ENCODE measurements around the gene RAB12.

The RAB12 gene

DNA sequence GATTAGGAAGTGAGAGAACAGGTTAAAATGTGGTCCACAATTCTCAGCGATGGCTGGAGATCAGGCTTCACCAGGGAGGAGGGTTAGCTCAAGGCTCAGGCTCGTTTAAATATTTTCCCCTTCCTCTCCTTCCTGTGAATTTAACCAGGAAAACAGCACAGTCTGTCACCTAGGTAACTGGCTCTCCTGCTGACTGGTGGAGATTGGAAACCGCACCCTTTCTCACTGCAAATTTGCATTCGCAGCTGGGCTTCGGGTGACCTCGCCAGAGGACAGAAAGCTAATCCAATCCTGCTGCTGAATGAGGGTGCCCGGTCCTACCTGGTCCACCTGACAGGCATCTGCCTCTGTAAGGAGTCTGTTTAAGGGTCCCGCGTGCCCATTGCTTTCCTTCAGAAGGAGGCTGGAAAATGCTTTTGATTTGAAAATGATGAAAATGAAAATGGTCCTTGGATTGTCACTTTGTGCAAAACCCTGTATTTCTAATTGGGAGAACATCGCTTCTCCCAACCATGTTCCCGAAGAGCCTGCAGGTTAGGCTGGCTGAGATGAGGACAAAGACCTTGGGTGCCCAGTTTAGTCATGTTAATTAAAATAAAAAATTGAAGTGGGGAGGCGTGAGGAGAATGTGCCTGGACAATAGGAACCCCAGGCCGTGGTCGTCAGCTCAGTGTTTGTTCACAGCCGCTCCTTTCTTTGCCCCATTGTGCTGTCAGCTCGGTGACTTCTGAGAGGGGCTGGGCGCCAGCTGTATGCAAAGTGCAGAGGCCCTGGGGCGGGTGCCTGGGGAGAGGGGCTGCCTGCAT lies 52.7 kb downstream of the RAB12 start:
- Histone ChIP-seq H3K4me3 (ENCODE audit: extremely low read depth, insufficient read depth, low read length, poor library complexity, severe bottlenecking) (no peak overlapping the region), H3K4me1 (ENCODE audit: control insufficient read depth, insufficient read depth, low read length, poor library complexity, severe bottlenecking) (peaks cover 5% of the 10 kb centered on the region), H3K9me3 (ENCODE audit: control insufficient read depth, low read length) (no peaks in the 10 kb centered on the region), H3K36me3 (ENCODE audit: control insufficient read depth, insufficient read depth, low read length) (no peaks in the 10 kb centered on the region), H3K27ac (ENCODE audit: low read depth, low read length, severe bottlenecking) (peak overlapping the region; percentile 51)
- WGBS, 2 experiments (ENCODE audit: insufficient coverage in 2 of 2), result 7 to 10% methylated on average over 14 to 16 of the region's 18 CpGs

DNA sequence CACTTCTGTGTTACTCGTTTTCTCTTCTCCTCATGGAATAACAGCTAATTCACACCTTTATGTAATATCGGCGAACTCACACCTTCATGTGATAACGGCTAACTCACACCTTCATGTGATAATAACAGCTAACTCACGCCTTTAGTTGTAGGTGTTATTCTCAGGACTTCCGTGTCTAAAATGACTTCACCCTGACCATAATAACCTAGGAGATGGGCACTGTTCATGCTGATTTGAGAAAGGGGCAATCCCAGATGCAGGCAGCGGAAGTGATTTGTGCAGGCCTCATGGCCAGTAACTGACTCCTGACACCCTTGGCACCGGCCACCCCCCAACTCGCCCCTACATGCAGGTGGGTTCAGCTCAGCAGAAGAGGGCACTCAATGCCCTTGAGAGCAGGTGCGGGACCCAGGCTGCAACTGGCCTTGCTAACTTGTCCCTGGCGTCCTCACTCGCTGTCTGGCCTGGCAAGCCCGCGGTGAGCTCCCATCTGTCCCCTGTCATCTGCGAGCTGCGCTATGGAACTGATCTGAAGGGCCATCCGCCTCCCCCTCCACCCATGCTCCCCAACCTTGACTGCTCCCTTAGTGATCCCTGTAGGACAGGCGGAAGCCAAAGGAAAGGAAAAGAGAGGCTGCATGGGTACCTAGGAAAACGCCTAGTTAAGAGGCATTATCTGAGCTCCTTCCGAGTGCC lies 53.5 kb downstream of the RAB12 start:
- WGBS, 2 experiments (ENCODE audit: insufficient coverage in 2 of 2), result 47 to 63% methylated on average over 13 of the region's 20 CpGs
- H3K9me3 ChIP-seq (ENCODE audit: control insufficient read depth, low read length), result no peaks in the 10 kb centered on the region
- H3K27ac ChIP-seq (ENCODE audit: low read depth, low read length, severe bottlenecking), result no peak overlapping the region
- H3K4me1 ChIP-seq (ENCODE audit: control insufficient read depth, insufficient read depth, low read length, poor library complexity, severe bottlenecking), result peaks cover 5% of the 10 kb centered on the region
- H3K36me3 ChIP-seq (ENCODE audit: control insufficient read depth, insufficient read depth, low read length), result no peaks in the 10 kb centered on the region
- no peak overlapping the region for H3K4me3 ChIP-seq (ENCODE audit: extremely low read depth, insufficient read depth, low read length, poor library complexity, severe bottlenecking)

DNA sequence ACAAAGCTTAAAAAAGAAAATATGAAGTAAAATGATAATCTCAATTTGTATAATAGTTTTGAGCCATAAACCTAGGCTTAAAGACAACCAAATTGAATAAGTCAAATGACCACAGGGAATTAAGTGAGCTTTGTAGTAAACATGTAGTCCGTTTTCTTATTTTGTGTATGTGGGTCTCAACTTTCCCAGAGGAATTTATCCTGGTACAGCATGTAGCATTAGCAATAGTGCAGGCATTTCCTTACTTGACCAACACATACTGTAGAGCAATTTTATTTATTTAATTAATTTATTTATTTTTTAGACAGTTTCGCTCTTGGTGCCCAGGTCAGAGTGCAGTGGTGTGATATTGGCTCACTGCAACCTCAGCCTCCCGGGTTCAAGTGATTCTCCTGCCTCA lies 58.6 kb downstream of the RAB12 start:
- 96 to 100% methylated on average over 1 to 2 of the region's 3 CpGs for WGBS, 2 experiments (ENCODE audit: insufficient coverage in 2 of 2)
- no peak overlapping the region for H3K4me3 ChIP-seq (ENCODE audit: extremely low read depth, insufficient read depth, low read length, poor library complexity, severe bottlenecking)
- H3K36me3 ChIP-seq (ENCODE audit: control insufficient read depth, insufficient read depth, low read length), result no peaks in the 10 kb centered on the region
- no peaks in the 10 kb centered on the region for H3K9me3 ChIP-seq (ENCODE audit: control insufficient read depth, low read length)
- H3K27ac ChIP-seq (ENCODE audit: low read depth, low read length, severe bottlenecking), result no peak overlapping the region
- no peaks in the 10 kb centered on the region for H3K4me1 ChIP-seq (ENCODE audit: control insufficient read depth, insufficient read depth, low read length, poor library complexity, severe bottlenecking)

DNA sequence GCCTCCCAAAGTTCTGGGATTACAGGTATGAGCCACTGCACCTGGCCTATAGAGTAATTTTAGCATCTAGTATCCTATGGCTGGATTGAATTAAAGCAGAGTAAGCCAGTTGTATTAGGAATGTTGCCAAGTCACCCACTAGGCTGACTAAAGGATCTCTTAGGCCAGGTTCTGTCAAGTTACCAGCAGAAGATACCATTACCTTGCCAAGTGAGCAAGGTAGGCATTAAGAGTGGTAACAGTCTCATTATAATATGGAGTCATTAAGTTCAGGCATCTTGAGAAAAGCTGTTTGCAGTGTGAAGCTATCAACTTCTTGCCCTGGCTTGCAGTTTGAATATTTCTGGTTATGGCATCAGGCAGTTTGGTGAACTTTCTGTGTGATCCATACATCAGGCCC lies 59.1 kb downstream of the RAB12 start:
- no peak overlapping the region for H3K27ac ChIP-seq (ENCODE audit: low read depth, low read length, severe bottlenecking)
- no peaks in the 10 kb centered on the region for H3K4me1 ChIP-seq (ENCODE audit: control insufficient read depth, insufficient read depth, low read length, poor library complexity, severe bottlenecking)
- no peak overlapping the region for H3K4me3 ChIP-seq (ENCODE audit: extremely low read depth, insufficient read depth, low read length, poor library complexity, severe bottlenecking)
- no peaks in the 10 kb centered on the region for H3K36me3 ChIP-seq (ENCODE audit: control insufficient read depth, insufficient read depth, low read length)
- H3K9me3 ChIP-seq (ENCODE audit: control insufficient read depth, low read length), result no peaks in the 10 kb centered on the region

DNA sequence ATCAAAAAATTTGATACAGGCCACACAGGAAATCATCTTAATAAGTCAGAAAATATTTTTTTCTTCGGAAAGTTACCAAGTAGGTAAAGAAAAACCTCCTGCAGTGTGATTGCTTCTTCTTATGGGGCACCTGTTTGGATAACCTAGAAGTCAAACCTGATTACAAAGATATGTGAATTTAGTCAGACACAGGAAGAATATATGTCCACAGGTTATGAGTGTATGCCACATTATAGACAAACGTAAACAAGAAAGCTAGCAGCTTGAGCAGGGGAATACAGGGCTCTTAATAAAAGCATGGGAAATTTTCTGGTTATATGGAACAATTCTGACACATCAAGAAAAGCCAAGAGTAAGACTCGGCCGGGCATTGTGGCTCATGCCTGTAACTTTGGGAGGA lies 60.3 kb downstream of the RAB12 start:
- H3K36me3 ChIP-seq (ENCODE audit: control insufficient read depth, insufficient read depth, low read length), result no peaks in the 10 kb centered on the region
- peaks cover 4% of the 10 kb centered on the region for H3K9me3 ChIP-seq (ENCODE audit: control insufficient read depth, low read length)
- H3K27ac ChIP-seq (ENCODE audit: low read depth, low read length, severe bottlenecking), result no peak overlapping the region
- no peaks in the 10 kb centered on the region for H3K4me1 ChIP-seq (ENCODE audit: control insufficient read depth, insufficient read depth, low read length, poor library complexity, severe bottlenecking)
- no peak overlapping the region for H3K4me3 ChIP-seq (ENCODE audit: extremely low read depth, insufficient read depth, low read length, poor library complexity, severe bottlenecking)
- WGBS, 2 experiments (ENCODE audit: insufficient coverage in 2 of 2), result 80 to 98% methylated on average over 3 of the region's 4 CpGs

DNA sequence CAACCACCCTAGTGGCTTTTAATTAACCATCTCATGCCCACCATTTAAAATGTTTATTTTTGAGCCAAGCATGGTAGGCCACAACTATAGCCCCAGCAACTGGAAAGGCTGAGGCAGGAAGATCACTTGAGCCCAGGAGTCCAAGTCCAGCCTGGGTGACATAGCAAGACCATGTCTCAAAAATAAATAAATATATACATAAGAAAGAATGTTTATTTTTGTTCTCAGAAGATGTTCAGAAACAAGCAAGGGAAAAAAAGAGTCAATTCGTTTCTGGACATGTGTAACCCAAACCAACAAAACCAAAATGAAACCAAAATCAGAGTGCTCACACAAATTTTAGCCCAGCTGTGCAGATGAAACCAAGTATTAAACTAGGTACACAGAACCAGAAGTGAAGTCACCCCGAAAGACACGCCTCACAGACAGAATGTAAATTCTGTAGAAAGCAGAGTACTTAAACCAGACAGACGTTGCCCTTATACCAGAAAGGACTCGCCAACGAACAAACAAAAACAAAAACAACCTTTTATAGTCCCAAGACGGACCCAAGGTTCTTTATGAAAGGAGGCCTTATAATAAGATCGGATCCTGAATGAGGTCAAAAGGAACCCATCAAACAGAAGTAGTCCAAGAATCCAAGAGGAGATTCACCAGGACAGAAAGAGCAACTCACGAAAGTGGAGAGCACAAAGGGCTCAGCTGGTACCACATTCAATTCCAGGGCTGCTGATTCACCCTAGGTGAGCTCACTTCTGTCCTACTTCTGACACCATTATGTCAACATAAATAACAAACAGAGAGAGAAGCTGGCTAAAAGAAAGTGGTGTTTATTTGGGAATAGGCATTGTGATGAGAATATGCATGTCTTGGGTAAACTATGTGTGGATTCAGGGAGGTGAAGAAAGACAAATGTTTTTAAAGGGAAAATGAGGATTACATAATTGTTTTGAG lies 64.3 kb downstream of the RAB12 start:
- peaks cover 4% of the 10 kb centered on the region for H3K9me3 ChIP-seq (ENCODE audit: control insufficient read depth, low read length)
- WGBS, 2 experiments (ENCODE audit: insufficient coverage in 2 of 2), result 80 to 88% methylated on average over 2 to 3 of the region's 9 CpGs
- H3K27ac ChIP-seq (ENCODE audit: low read depth, low read length, severe bottlenecking), result no peak overlapping the region
- no peak overlapping the region for H3K4me3 ChIP-seq (ENCODE audit: extremely low read depth, insufficient read depth, low read length, poor library complexity, severe bottlenecking)
- H3K4me1 ChIP-seq (ENCODE audit: control insufficient read depth, insufficient read depth, low read length, poor library complexity, severe bottlenecking), result no peaks in the 10 kb centered on the region
- H3K36me3 ChIP-seq (ENCODE audit: control insufficient read depth, insufficient read depth, low read length), result no peaks in the 10 kb centered on the region

DNA sequence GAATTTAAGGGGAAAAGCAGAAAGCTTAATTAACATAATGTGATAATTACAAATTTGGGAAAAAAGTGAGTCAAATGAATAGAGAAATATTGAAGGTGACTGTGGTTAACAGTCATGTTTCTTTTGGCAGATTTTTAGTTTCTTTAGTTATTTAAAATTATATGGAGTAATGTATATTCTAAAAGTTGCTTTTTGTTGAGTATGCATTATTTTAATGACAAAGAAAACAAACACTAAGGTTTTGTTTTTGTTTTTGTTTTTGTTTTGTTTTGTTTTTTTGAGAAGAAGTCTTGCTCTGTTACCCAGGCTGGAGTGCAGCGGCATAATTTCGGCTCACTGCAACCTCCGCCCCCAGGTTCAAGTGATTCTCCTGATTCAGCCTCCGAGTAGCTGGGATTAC lies 65.8 kb downstream of the RAB12 start:
- Histone ChIP-seq H3K27ac (ENCODE audit: low read depth, low read length, severe bottlenecking) (no peak overlapping the region), H3K4me3 (ENCODE audit: extremely low read depth, insufficient read depth, low read length, poor library complexity, severe bottlenecking) (no peak overlapping the region), H3K4me1 (ENCODE audit: control insufficient read depth, insufficient read depth, low read length, poor library complexity, severe bottlenecking) (no peaks in the 10 kb centered on the region), H3K9me3 (ENCODE audit: control insufficient read depth, low read length) (peaks cover 4% of the 10 kb centered on the region), H3K36me3 (ENCODE audit: control insufficient read depth, insufficient read depth, low read length) (no peaks in the 10 kb centered on the region)
- WGBS, 2 experiments (ENCODE audit: insufficient coverage in 2 of 2), result 81 to 85% methylated on average over 4 of the region's 4 CpGs

DNA sequence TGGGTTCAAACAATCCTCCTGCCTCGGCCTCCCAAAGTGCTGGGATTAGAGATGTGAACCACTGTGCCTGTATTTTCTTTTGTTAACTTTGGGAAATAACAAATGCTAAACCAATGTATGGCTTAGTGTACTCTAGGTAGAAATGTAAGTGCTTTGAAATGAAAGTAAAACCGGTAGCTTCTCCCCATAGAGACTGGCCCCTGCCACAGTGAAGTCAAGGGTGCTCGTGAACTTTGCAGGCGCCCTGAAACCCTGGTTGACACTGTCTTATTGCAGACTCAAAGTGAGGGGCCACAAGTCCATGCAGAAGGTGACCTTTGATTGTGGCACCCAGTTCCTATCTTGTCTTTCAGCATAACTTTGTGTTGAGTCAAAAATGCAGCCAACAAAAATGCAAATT lies 72.0 kb downstream of the RAB12 start:
- H3K27ac ChIP-seq (ENCODE audit: low read depth, low read length, severe bottlenecking), result no peak overlapping the region
- H3K4me1 ChIP-seq (ENCODE audit: control insufficient read depth, insufficient read depth, low read length, poor library complexity, severe bottlenecking), result peaks cover 3% of the 10 kb centered on the region
- WGBS, 2 experiments (ENCODE audit: insufficient coverage in 2 of 2), result 91 to 100% methylated on average over 3 to 4 of the region's 4 CpGs

DNA sequence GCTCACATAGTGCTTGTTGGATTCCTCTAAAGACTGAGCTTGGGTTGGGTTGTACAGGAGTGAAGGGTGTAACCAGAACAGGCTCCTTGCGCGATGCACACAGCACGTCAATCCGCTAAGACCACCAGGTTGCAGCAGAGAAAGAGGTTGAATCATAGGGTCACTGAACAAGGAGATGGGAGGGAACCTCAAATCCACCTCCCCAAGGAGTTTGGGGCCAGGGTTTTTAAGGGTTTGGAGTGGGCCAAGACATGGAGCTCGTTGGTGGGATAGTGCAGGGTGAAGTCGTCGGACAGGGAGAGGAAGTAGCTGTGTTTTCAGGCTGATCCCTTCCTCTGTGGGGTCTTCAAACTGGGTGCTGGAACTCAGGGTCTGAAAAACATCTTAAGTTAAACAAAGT lies 75.3 kb downstream of the RAB12 start:
- Histone ChIP-seq H3K4me3 (ENCODE audit: extremely low read depth, insufficient read depth, low read length, poor library complexity, severe bottlenecking) (no peak overlapping the region), H3K9me3 (ENCODE audit: control insufficient read depth, low read length) (no peaks in the 10 kb centered on the region), H3K36me3 (ENCODE audit: control insufficient read depth, insufficient read depth, low read length) (no peaks in the 10 kb centered on the region), H3K27ac (ENCODE audit: low read depth, low read length, severe bottlenecking) (no peak overlapping the region), H3K4me1 (ENCODE audit: control insufficient read depth, insufficient read depth, low read length, poor library complexity, severe bottlenecking) (peaks cover 3% of the 10 kb centered on the region)
- WGBS, 2 experiments (ENCODE audit: insufficient coverage in 2 of 2), result 92 to 100% methylated on average over 3 to 7 of the region's 7 CpGs

More for the DNA sequence above, 72.0 kb downstream of the RAB12 start:
- Histone ChIP-seq H3K9me3 (ENCODE audit: control insufficient read depth, low read length) (no peaks in the 10 kb centered on the region), H3K4me3 (ENCODE audit: extremely low read depth, insufficient read depth, low read length, poor library complexity, severe bottlenecking) (no peak overlapping the region), H3K36me3 (ENCODE audit: control insufficient read depth, insufficient read depth, low read length) (no peaks in the 10 kb centered on the region)

DNA sequence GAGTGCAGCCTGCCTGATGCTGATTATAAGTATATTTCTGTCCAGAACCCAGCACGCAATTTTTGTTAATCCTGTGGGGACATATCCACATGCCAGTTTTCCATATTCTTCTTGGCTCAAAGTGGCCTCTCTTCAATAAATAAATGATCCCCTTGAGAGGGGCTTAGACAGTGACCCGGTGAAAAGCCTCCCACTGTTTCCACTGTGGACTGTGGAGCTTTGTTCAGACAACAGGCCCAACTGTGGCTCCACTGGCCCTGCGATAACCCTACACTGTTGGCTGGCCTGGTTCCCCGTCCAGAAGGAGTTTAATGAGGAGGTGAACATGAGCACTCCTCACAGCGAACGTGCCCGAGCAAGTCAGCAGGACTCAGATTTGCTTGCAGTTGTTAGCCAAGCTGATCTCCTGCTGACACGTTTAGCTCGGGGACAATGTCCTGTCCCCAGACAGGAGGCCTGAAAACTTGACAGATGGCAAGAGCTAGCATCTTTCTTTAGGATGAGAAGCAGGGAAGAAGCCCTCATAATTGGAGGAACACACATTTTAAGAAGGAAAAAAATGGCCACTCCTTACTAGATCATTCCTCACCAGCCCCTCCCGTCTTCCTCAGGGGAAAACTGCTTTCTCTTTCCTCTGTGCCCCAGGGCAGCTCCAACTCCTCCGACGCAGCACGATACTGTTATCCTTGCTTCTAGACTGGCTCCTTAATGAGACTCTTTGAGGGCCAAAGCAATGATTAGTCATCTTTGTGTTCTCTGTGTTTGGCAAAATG lies 76.1 kb downstream of the RAB12 start:
- H3K4me3 ChIP-seq (ENCODE audit: extremely low read depth, insufficient read depth, low read length, poor library complexity, severe bottlenecking), result no peak overlapping the region
- H3K27ac ChIP-seq (ENCODE audit: low read depth, low read length, severe bottlenecking), result peak overlapping the region; percentile 24
- H3K36me3 ChIP-seq (ENCODE audit: control insufficient read depth, insufficient read depth, low read length), result no peaks in the 10 kb centered on the region
- H3K9me3 ChIP-seq (ENCODE audit: control insufficient read depth, low read length), result no peaks in the 10 kb centered on the region
- peaks cover 3% of the 10 kb centered on the region for H3K4me1 ChIP-seq (ENCODE audit: control insufficient read depth, insufficient read depth, low read length, poor library complexity, severe bottlenecking)
- WGBS, 2 experiments (ENCODE audit: insufficient coverage in 2 of 2), result 77 to 81% methylated on average over 11 to 13 of the region's 13 CpGs

All from mesodermal cell (in vitro differentiated cells).